ENCODE data around the gene CMTR1.
"Not testable (repeated sequence)": the region's sequence is repeated elsewhere in the genome, so short reads cannot be mapped to it uniquely, and the experiment has no call there.

Gene CMTR1

DNA sequence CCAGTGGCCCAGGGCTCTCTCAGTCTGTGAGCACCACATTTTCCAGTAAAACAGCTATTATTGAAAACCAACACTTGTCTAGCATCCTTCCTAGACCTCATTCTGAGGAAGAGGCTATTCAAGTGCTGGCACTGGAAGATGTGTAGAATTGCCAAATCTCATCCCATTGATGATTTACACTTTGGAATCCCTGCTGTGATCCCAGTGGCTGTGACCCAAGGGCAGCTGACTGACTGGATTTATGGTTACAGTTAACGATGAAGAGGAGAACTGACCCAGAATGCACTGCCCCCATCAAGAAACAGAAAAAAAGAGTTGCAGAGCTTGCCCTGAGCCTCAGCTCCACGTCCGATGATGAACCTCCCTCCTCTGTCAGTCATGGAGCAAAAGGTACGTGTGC is 2.4 kb downstream of the CMTR1 start:
- no peak for DNase-seq

DNA sequence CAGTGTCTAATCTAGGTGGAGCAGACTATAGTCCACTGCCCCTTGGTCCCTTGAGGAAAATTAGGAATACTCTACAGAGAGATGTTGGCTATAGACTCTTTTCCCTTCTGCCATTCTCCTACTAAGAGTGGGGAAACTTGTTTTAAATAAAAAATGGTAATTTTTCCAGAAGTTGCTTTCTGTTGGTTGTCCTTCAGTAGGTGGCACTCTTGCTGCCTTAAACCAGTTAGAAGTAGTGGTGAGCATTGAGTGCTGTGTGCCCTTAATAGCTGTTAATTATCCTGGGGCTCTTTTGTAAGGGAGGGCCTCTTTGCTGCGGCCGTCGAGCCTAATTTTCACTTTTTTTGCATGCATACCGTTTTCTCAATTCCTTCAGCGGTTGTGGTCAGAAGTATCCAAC is 2.8 kb downstream of the CMTR1 start:
- DNase-seq, result no peak

DNA sequence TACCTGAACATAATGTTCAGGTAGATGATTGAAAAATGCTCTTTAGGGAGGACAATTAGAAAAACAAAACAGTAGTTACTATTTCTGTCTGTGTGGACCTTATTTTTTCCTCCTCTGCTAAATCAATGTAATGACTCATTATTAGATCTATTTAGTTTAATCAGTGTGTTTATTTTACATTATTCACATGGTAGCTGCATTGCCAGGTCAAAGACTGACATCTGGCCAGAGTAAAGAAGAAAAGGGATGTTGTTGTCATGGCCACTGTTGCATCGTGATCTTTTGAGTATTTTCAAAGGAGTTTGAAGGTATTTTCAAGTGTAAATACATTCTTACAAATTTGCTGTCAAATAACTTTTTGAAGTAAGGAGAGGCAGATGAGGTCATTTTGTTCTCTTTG is 5.9 kb downstream of the CMTR1 start:
- DNase-seq, result no peak

DNA sequence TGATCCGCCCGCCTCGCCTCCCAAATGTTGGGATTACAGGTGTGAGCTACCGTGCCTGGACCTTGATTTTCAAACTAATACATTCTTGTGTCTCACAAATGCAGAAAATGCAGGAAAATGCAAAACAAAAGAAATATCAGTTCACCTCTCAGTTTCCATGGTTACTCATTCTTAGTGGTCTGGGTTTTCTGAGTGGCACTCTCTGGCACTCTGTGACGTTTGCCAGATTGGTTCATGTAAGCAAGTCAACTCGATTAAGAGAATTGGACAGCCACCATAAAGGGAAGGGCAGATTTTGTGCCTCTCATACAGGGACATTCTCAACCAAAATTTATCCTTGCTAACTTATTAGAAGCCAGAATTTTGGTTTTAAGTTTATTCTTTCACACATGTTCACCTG is 8.6 kb downstream of the CMTR1 start:
- peak in 1 of 5 experiments; percentile 22 for DNase-seq

DNA sequence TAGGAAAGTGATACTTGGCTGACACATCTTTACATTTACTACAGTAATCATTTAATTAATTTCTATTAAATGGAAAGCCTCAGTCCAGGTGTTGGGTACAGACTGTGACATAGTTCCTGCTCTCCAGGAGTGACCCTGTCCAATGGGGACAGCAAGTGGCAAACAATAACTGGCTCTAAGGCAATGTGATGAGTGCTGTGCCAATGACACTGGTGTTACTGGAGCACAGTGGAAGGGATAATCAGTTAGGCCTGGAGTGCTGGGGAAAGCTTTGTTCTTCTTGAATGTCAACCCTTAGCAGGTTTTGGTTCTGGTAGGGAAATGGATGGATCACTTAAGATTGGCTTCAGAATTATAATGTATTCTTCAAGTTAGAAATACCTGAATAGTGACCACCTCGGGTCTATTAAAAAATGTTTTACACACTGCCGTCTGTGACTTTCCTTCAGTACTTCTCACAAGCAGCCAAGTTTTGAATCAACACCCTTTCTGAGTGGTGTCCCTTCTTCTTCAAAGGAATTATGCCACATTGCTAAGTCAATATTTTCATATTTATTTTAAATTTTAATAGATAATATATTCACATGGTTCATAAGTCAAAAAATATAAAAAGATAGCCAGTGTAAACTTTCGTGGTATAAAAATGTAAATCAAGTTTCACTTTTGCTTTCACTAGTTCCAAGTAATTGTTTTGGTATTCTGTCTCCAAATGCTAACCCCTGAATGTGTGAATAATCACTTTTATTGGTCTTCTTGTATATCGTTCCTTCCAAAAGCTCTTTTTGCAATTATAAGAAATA is 9.6 kb downstream of the CMTR1 start:
- peak in 1 of 5 experiments; percentile 41 for DNase-seq

DNA sequence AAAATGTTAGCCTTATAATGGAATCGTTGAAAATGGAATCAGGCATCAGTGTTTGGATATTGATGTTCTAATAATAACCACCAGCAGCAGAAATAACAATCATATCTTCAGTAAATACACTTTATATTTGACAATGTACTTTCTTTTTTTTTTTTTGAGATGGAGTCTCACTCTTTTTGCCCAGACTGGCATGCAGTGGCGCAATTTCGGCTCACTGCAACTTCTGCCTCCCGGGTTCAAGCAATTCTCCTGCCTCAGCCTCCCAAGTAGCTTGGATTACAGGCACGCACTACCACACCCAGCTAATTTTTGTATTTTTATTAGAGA is 10.2 kb downstream of the CMTR1 start:
- DNase-seq, result not testable (repeated sequence)

DNA sequence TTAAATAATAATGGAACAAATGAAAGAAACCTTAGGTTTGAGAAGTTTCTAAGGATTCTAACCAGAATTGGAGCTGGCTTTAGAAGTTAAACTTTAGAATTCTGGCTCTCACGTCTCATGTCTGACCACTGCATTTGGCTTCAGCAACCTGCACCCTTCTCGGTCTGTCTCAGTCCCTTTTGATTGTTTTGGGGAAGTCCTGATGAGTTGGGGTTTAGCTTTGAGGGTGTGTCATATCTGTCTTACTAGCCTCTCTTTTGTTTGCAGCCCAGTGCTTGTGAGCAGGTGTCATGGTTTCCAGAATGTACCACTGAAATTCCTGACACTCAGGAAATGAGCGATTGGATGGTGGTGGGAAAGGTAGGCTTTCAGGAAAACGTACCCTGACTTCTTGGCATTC is 17.0 kb downstream of the CMTR1 start:
- DNase-seq, result no peak

DNA sequence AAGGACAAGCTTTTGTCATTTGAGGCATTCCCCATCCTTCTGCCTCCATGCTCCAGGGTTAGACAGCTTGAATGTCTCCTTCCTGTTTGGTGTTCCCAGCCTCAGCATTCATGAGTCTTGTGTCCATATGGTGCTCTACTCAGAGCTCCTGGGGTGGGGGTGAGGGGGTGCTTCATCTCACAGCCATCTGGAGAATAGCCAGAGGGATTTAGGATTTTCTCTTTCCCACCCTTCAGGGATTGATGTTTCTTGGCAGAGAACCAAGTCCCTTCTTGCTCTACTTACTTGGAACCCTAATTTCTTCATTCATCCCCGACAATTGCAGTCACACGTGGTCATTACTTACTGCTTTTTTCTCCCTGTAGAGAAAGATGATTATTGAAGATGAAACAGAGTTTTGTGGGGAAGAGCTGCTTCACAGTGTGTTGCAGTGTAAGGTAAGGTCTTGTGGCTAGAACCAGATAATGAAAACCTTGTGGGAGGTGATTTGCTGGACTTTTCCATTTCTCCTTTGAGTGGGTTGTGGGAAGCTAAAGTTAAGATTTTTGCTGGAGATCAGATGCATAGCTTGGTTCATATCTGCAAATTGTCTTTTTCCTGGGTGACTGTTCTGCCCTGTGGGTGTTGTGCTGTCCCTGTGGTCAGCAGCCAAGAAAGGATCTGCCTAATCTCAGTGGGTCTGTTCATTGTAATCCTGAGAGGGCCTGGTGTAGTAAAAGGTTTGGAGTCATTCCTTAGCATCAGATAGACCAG is 18.6 kb downstream of the CMTR1 start:
- DNase-seq, result no peak

DNA sequence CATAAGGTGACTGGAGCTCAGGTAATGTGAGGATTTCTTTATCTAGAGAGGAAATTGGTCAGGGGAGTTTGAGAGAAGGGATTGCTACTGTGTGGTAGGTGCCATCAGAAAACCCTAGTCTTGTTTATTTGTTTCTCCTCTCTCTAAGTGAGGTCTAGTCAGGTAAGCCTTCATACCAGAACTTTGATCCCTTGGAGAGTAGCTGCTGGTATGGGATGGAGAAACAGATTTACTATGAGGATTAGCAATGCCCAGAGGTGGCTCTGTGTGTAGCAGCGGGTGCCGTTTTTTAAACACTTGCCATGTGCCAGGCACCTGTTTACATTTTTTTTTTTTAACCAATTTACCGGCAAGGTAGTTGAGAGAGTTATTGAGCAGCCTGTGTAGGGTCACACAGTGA is 19.5 kb downstream of the CMTR1 start:
- DNase-seq, result no peak

DNA sequence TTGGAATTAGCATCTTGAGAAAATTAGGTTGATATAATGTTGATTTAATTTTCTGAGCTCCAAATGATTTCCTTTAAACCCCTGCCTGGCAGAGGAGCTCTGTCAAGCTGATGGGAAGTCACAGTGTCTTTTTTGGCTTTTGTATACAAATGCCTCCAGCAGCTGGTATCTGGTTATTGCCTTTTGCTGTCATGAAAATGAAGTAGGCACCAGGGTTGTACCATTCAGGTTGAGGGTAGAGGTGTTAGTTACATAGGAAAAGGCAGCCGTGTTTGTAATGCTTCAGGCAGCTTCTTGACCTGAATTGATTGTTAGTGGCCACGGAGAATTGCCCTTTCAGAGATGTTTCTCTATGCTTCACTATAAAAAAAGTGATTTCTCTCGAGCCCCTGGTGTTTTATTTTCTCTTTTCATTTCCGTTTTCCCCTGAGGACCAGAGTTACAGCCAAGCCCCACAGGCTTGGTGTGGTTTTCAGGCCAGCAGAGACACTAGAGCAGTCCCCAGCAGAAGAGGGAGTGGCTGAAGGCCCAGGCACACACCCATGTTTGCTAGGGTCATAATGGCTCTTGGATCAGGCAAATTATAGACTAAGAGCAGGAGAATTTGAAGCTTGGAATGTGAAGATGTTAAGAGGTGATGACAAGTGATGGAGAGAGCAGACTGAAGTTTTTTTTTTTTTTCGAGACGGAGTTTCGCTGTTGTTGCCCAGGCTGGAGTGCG is 21.6 kb downstream of the CMTR1 start:
- DNase-seq, result no peak

DNA sequence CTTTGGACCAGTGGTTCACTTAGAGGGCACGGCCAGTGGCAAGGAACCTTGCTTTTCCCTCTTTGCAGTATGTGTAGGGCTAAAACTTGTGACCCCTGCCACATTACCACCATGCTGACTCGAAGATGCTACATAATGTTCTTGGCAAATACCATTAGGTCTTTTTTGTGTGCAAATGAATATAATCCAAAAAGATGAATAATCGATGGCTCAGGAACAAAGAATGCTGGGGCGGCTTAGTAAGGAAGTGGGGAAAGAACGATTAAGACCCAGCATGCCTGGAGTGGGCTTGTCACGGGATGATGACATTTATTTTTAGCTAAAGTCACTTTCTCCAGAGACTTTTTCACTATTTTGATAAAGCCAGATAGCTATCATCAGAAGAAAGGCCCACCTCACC is 23.1 kb downstream of the CMTR1 start:
- no peak for DNase-seq

DNA sequence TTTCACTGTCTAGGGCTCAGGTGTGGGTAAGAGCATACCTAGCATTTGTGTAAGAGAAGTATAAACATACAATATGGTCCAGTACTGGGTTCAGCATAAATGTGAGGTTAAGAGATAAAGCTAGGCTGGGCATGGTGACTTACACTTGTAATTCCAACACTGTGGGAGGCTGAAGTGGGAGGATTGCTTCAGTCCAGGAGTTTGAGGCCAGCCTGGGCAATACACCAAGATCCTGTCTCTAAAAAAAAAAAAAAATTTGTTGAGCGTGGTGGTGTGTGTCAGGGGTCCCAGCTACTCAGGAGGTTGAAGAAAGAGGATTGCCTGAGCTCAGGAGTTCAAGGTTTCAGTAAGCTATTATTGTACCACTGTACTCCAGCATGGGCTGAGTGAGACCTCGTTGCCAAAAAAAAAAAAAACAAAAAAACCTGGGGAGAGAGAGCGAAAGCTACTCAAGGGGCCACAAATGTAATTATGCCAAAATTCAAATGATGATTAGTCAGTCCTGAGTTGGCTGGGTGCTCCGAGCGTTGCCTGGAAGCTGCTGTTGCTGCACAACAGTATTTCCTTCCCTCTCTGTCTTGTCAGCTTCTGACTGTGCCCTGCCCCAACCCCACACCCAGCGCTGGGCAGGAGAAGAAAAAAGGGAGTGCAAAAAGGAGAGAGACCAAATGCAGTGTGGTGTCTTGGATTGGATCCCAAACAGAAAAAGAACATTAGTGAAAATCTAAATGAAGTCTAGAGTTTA is 24.0 kb downstream of the CMTR1 start:
- DNase-seq, result no peak

DNA sequence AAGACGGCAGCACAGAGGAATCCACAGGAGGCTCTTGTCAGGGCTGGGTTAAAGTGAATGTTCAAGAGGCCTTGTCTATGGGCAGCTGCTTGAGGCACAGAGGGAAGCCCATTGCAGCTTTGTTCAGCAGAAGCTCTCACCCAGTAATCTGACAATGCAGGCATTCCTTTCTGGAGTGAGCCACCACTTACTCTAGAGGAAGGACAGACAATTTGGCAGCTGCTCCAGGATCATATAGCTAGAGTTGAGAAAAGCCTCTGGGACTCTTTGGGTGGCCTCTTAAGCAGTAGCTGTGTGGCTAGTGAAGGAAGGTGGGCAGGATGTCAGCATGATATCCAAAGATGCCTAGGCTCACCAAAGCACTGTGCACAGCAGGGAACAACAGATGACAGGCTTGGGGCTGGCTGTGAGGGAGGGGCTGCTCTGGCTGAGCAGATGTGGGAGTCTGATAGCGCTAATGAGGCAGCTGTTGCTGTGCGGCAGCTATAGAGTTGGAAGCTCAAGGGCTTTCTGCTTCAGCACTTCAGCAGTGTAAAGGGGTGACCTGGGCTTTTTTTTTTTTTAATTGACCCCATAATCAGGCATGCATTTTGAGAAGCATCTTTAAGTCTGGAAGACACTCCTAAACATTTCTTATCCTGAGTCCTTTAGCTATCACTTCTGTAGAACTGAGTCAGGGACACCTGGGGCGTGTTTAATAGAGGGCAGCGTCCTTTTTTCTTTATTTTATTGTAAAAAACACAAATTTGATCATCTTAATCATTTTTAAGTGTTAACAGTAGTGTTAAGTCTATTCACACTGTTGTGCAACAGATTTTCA is 27.2 kb downstream of the CMTR1 start:
- no peak for DNase-seq

DNA sequence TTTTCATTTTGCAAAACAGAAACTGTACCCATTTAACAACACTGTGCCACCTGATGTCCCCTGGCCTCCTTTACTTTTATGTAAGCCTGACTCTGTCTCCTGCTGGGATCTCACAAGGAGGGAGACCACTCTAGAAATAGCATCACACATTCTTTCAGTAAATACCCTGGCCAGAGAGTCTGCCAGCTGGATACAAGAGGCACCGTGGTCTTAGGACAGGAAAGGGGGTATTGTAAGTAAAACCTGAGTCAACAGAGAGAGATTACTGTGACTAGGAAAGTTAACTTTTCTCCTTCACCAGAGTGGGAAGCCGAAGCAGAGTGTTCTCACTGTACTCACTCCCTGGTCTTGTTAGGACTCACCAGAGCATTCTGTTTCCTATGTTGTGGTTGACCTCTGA is 27.8 kb downstream of the CMTR1 start:
- no peak for DNase-seq

DNA sequence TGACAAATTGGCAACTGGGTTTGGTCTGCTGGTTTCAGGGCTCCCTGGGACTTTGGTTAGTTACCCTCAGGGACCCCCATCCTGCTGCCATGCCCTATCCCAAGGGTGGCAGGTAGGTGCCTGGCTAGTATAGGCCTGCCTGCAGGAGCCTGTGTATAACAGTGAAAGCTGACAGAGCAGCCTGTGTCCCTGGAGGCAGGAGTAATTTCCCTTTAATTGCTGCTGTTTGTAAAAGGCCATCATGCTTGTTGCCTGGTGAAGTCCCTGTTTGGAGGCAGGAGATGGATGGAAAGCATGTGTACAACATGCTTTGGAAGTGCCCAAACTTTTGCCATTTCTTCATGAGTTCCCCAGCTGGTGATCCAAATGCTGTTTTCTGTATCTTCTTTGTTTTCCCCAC is 30.1 kb downstream of the CMTR1 start:
- DNase-seq, result no peak

DNA sequence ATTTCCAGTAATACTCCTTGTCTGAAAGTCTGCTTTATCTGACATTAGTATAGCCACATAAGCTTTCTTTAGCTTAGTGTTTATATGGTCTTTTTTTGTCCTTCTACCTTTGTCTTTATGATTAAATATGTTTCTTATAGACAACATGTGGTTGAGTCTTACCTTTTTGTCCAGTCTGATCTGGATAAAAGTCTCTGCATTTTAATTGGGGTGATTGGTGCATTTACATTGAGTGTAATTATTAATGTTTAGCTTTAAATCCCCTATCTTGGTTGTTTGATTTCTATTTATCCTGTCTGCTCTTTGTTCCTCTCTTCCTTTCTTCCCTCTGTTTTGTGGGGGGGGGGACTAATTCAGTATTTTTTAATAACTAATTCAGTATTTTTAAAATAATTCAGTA is 34.7 kb downstream of the CMTR1 start:
- no peak for DNase-seq

DNA sequence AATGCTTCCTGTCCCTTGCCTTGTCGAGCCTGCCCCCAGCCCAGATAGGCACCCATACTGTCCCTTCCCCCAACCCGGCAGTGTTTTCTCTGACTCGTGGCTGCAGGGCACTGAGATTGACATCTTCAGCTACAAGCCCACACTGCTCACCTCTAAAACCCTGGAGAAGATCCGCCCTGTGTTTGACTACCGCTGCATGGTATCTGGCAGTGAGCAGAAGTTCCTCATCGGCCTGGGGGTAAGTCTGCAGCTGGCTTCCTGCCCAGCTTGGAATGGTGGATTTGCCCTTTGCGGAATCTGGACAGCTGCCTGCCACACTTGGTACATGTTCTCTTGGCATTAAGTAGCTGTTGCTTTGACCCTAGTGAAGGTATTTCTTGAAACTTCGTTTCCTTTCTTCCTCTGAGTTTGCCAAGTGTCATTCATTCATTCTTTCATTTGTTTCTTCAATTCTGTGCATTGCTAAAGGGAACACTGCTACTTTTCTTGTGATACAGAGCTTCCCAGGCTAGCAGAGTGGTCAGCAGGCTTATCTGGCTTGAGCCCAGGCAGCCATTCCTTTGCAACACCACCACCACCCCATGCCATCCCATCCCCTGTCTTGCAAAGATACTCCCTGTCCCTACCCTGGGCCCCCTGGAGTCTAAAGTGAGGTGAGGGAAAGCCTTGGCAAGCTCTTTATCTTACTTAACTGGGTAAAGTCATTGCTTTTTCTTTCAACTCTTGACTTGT is 40.5 kb downstream of the CMTR1 start:
- no peak for DNase-seq

DNA sequence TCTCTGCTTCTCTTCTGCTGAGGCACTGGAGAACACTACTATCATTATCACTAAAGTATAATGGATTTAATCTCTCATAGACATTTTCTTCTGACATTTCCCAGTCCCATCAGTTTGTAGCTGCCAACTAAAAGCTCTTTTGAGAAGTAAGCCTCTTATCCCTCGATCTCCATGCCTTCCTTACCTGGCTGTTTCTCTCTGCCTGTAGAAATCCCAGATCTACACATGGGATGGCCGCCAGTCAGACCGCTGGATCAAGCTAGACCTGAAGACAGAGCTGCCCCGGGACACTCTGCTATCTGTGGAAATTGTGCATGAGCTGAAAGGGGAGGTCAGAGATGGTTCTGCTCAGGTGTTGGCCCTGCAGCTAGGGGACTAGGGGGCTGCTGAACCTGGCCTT is 41.3 kb downstream of the CMTR1 start:
- no peak for DNase-seq

DNA sequence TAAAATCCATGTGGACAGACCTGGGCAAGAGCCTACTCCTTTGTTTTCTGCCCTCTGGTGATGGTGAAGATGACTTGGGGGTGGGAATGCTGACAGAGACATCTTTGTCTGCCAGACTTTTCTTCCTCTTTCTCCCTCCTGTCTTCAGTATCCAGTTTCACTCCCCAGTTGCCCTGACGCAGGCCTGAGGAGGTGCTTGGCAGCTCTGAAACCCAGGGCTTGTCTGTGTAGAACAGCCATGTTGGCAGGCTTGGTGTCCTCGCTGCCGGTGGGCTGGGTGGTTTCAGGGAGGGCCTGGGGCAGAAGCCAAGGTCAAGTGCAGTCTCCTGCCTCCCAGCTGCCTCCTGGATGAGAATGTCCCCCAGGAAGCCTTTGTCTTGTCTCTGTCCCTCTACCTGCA is 44.2 kb downstream of the CMTR1 start:
- no peak for DNase-seq

DNA sequence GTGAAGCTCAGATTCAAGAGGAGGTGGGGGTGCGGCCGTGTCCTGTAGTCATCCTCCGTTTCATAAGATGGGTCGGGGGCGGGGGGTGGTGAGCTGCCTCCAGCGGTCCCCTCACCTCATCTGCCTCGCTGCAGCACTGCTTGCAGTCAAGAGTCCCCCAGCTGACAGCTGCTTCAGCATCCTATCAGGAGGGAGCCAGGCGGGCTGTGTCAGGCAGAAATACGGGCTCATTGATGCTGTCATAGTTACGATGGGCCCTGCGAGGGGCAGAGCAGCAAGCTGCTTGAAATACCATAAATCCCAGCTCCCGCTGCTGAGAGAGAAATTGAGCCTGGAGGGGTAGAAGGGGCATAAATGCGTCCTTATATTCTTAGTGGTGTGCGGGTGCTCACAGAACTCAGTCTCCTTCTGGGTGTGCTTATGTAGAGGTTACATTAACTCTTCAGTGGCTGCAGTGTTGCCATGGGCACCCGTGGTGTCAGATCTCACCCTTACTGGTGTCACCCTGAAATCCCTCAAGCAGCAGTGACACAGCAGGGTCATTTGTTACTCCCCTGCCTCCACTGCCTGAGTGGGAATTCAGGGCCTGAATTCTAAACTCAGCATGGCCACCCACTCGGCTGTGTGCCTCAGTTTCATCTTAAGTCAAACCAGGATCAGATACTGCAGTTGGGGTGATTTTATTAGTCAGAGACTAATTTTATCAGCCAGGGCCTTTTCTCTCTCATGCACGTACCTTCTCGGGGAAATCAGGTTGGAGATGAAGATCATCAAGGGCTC is 44.8 kb downstream of the CMTR1 start:
- no peak for DNase-seq

DNA sequence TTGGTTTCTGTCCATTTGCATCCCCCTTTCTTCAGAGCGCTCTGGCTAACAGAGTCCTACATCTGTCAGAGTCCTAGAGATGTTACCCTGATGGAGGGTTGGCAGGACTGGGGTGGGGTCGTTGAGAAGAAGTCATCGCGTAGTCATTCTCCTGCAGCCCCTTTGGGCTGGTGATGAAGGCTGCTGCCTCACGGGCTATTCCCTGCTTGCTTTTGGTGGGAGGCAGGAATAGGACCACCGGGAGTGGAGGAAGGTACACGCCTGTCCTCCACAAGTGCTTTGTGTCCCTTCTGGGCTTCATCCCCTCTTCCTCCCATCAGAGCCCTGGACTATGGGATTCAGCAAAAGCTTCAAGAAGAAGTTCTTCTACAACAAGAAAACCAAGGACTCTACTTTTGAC is 45.8 kb downstream of the CMTR1 start:
- DNase-seq, result no peak

Measured in T-helper 2 cell (primary cell).